Fibroblast of skin of scalp (primary cell): Measurements from ENCODE around the gene DMRT1.
"Not testable (repeated sequence)": the region's sequence is repeated elsewhere in the genome, so short reads cannot be mapped to it uniquely, and the experiment has no call there.

Experiments
- DNase-seq: peaks from one replicate; pipeline ENCODE4 v3.0.0-alpha.2; 2013

DMRT1 gene

DNA sequence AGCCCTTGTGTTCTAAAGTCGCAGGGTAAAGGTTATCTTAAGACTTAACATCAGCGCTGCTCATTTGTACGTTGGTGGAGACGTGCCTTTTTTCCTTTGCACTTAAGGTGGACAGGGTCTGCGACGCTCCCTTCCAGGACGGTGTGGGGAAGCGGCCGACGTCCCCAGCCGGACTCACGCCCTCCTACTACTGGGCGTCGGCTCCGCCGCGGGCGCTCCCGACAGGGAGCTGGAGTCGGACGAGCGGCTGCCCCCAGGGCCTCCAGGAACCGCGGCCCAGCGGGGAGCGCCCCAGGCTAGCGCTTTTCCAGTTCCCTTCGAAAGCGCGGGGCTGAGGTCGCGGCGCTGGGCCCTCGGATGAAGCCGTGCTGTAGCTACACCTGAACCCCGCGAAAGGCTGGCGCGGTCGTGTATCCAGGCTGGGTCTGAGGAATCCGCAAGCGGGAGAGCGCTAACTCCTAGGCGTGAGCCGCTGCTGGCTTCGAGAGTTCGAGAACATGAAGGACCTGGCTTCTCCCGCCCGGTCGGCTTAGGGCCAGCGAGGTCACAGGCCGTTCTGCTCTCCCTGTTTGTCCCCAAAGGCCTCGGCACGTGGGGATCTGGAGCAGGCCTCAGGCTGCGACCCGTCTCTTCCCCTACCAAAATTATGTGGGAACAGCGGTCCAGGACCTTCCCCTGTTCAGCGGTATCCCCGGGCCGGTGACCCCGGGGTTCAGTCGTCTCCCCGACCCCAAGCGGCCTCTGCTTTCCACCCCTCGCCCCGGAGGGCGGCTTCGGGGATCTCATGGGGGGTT is 131.2 kb downstream of the DMRT1 start:
- no peak for DNase-seq

DNA sequence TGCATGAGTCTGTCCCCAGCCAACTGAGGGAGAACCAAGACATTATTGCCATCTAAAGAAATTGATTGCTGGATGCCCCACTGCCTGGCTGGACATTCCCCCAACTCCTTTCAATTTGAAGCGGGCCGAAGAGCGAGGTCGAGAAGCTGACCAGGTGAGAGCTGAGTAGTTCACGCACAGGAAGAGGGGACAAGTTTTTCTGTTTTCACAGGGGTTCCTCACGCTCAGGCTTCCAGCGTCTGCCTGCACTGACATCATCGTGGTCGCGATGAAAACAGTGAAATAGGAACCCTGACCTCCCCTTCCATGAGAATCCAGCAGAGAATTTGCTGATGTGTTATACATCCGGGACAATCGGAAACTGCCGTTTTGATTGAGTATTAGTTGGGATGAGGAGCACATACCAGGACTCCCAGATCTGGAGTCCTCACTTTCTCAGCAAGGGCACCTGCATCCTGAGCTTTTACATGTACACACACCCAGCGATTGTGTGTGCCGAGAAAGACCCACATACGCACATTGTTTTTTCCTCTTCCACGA is 131.9 kb downstream of the DMRT1 start:
- no peak for DNase-seq

DNA sequence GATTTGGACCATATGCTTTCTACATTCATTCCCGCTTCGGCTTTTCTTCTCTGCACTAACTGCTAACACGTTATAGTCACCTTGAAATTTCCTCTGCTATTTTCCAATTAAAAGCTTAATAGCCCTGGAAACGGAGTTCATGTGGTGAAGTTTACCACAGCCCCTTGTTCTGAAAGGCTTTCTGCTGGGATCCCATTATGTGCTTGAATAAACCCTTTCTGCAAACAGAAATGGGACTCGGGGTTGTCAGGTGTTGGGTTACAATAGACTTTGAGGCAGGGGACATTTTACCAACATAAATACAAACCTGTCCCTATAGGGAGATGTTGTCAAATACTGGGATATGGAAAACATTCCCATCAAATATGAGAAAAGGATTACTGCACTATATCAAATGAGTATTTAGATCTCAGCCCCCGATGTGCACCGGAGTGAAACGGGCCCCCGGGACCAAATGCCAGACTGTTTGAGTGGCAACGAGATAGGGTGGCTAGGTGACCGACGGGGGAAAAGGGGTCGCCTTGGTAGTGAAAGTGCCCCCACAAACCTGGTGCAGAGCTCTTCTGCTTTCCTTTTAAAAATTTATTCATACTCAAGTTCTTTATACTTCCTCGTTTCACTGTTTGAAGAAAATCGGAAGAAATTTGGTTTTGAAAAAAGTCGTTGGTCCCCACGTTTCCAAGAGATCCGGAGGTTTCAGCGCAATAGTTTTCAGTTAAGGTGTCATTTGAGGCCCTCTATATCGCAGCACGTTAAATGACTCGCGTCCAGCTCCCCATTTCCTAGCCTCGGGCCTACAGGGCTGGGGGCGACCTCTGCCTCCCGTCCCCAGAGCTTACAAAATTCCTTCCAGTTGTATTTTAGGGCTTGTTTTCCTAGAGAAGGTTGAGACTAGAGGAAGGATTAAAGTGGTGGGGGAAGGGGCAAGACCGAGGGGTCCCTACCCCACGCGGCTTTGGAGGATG is 132.8 kb downstream of the DMRT1 start:
- DNase-seq: no peak

DNA sequence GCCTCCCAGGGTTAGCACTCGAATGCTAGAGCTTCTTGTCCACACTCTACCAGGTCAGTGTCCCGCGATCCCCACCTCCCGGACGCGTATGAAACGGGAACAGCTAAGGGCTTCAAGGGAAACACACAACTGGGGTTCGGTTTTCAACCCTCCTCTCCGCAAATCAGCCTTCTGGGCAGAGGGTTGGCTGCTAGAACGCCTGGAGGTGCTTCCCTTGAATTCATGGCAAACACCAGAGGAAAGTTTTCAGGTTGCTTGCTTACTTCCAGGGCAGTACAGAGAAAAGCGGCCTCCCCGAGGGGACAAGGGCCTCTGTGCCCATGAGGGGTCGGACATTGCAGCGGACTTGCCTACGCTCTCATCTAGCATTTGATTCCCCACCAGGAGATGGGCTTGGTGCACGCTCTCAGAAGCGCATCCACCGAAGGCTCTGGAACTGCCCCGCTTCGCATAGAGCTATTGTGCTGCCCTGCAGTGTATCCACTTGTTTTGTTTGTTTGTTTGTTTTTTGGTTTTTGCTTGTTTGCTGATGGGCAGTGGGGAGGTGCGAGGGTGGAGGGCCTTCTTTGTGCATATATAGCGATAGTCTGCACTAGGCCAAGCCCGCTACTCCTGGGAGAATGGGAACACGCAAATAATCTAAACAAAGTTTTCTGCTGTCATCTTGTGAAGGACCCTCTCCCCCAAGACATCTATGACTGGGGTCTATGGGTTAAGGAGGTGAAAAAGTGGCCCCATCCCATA is 133.7 kb downstream of the DMRT1 start:
- no peak for DNase-seq

DNA sequence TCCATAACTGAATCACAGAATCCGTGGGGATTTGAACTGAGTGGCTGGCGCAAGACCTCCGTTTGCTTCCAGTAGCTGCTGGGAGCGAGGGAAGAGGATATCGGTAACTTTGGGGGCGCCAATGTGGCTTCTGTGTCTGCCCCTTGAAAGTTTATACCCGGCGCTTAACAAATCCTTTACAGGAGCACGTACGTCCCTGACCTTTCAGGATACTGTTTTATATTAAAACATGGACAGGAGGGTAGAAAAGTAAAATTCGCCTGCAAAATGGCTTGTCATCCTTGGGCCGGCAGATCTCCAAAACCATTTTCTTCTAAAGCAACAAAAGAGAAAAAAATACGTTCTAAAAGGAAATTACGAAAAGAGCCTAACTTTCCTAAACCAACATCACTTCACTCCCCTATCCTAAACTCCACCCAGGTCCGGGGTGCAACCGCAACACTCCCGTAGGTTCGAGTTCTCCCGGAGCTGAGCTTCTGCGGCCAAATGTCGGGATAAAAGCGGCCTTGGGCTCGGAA is 134.3 kb downstream of the DMRT1 start:
- DNase-seq: no peak

DNA sequence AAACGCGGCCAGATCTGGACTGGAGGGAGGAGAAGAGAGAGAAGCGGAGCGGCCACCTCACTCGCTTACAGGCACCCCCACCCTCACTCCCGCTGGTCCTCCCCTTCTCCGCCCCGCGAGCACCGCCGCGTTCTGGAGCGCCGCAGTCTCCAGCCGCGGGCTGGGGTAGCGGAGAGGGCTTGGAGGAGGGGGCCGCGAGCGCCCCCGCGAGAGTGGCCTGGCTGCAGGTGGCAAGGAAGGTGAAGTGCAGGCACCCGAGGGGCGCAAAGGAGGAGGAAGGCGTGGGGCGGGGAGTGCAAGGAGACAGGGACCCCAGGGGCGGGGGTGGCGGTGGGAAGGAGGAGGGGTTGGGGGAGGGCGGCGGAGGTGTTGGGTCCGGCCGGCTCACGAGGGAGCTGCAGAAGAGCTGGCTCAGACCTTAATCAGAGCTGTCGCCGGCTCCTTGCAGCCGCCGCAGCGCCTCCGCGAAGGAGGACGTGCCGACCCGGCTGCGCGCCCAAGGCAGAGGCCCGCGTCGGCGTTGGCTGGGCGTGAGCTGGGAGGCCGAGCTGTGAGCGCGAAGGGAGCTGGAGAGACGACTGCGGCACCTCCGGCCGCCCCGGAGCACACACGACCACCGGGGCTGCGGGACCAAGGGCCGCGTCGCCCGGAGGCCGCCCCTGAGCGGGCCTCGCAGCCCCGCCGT is 134.9 kb downstream of the DMRT1 start, which contains the start of gene DMRT3:
Gene DMRT3, plus strand, starts transcription at position 398 of the 685 bp plus-strand sequence. CDS start 347 bp downstream, outside the sequence.
- DNase-seq: no peak

DNA sequence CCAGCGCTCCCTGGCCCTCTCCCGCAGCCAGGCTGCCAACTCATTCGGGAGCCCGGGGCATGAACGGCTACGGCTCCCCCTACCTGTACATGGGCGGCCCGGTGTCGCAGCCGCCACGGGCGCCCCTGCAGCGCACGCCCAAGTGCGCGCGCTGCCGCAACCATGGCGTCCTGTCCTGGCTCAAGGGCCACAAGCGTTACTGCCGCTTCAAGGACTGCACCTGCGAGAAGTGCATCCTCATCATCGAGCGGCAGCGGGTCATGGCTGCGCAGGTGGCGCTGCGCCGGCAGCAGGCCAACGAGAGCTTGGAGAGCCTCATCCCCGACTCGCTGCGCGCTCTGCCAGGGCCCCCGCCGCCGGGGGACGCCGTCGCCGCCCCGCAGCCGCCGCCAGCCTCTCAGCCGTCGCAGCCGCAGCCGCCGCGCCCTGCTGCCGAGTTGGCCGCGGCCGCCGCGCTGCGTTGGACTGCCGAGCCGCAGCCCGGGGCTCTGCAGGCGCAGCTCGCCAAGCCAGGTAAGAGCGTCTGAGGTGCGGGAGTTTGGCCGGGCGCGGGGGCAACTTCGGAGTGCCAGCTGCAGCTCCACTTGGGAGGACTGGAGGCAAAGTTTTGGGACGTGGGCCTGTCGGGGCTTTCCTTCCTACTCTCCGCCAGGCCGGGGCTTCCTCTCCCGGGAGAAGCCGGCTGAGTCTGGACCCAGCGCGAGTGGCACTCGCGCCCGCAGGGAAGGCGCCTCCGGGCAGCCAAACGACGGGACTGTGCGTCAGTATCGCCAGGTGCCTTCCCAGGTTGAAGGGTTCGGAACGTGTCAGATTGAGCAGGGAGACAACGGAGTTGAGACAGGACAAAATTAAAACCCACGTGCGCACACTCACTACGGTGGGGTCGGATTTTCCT is 135.7 kb downstream of the DMRT1 start:
- no peak for DNase-seq

DNA sequence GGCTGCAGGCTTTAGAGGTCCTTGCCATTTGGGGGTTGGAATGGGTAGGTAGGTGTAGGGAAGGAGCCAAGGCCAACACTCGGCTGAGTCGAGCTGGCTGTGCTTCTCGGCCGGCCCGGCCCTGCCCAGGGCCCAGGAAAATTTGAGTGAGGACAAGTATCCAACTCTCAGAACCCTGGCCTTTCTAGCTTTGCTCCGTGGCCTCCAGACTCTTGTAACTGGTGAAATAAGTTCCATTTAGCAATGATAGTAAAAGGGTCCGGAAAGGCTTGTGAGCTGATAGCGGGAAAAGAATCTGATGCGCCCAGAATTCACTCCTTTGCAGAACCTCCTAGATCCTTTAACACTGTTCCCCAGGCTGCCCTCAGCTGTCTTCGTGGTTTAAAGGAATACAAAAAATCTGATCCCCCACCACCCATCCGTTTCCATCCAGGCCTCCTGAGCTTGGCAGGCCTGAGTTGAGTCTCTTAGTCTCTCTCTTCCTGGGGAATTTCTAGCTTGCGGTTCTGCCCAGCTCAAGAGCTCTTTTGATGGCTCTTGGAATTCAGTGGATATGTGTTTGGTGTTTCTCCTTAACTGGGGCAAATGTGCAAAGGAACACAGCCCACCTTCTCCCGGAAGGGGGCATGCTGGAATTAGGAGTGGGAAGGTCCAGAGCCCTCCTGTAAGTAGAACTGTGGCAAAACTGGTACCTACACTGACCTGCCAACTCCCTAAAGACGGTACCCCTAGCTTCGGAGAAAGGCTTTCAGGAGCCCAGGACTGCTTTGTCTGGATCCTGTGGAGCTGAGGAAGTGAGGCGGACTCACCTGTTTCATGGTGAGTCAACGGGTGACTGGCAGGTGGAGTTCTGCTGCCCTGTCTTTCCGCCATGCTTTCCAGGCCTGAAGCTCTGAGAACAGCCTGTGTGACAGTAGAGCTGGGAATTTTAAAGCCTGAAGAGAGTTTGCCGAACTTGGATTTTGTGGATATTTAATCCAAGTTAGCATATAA is 136.6 kb downstream of the DMRT1 start:
- no peak for DNase-seq

DNA sequence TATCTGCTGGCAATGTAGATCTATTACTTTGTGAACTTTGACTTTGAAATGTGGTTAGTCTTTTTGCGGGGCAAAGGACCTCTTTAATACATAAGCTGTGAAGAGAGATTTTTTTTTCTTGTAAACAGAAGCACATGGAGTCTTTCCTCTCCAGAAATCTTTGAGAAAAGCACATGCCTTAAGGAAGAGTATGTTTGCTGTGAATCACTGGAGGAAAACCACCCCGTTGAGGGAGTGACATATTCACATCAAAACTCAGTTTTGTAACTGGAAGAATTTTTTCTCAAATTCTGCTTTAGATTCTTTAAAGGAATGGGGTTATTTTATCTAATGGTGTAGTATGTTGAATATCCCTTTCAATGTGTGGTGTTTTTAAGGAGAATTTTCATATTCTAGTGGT is 138.5 kb downstream of the DMRT1 start:
- DNase-seq: no peak

DNA sequence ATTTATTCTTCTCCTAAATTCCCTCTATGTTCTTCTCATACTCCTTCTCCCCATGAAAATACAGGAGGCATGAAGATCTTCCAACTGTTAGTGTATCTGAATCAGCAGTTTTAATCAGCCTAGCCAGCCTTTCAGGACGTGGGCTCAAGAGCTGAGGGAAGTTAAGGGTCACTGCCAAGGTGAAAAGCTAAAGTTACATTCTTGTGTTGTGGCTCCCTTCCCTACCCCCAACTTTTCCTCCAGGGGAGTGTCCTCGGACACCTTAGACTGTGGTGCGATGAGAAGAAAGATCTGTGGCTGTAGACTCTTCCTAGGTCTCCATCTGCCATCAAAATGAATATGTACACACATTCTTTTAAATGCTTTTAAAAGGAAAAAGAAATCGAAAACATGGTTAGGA is 139.1 kb downstream of the DMRT1 start:
- no peak for DNase-seq

DNA sequence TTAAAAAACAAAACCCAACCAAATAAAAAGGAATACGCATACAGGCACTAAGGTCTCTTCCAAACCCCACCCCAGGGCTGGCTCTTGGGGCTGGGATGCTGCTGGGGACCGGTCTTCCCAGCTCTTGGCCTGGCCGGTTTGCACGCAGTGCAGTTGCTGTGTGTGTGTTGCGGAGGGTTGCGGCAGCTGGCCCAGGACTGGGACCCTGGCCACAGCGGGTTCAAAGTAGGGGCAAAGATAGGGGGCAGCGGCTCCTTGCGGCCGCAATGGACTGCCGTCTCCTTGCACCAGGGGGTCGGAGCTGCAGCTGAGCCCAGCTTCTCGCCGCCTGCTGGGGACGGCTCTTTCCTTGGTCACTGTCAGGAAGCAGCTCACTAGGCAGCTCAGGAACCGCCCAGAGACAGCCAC is 140.0 kb downstream of the DMRT1 start:
- DNase-seq: no peak

DNA sequence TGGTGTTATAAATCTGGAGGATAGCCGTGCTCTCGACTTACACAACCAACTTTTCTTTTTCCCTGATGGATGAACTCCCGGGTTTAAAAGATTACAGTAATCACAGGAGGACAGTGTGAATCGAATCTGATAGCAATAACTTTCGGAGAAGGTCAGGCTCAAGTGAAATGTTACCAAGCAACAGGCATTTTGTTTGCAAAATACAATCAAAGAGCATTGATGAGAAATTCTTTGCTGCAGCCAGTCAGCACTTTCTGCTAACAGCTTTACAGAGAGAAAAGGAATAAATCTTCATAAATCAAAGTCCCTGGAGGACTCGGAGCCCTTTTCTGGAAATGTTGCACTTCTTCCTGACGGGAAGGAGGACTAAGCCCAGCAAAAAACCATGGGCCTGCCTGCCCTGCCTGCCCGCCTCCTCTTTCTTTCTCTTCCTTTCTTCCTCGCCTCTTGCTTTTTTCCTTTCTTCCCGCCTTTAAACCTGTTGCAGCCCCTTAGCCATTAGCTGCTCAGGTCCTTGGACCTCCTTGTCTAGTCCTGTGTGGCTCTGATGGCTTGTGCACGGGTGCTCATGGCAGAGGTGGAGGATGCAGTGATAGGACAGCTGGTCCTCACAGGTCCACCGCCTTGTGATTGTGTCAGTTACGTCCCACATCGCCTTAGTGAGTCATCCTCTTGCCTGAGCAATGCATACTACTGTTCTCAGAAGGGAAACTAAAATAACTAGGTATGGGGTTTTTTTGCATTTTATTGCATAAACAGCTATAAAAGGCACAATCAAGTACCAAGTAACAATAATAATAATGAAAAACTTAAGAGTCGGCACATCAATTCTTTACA is 141.1 kb downstream of the DMRT1 start:
- no peak for DNase-seq

DNA sequence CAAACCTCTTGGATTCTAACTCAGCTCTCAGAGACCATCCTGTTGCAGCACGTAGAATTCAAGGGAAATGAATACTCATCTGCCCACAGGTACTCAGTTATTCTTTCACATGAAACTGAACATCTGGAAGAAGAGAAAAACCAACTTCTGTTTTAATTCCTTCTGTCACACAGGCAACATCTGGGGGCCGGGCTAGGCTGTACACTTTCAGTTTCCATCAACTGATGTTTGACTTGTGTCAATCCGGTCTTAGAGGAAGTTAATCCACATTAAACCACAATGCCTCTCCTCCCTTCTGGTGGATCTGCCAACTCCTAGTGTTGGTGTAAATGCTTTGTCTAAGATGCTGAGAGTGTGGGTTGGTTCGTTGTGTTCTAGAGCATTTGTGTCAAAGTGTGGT is 152.5 kb downstream of the DMRT1 start:
- DNase-seq: no peak

DNA sequence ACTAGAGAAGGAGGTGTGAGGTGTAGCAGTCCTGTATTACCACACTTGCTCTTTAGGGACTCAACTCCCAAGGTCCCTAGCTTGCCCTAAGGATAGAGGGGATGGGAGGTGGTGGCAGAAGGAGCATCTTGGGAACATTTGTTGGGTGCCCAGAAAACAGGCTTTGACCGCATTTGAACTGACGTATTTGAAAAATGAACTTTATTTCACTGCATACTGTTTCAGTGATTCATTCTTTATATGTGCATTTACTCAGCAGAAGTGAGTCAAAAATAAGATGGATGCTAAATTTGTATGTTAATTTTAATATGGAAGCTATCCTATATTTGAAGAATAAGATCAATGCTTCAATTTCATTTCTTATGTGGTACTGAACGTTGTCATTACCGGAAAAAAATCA is 153.7 kb downstream of the DMRT1 start:
- DNase-seq: peak; percentile 31

DNA sequence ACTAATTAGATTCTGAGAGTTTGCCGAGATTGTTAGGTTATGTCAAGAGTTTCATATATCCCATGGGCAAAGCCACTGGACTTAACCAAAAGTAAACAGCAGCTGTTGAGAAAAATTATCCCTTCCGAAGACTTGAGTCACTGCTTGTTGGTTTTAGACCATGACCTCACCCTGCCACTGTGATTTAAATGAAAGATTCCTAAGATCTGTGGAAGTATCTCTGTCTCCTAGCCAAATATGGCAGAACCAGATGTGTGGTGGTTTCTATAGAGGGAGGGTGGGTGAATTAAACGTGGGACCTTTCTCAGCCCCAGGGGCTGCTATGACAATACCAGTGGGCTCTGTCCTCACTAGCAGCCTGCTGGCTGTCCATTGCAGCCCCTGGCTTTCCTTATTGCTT is 154.3 kb downstream of the DMRT1 start:
- DNase-seq: peak; percentile 83

DNA sequence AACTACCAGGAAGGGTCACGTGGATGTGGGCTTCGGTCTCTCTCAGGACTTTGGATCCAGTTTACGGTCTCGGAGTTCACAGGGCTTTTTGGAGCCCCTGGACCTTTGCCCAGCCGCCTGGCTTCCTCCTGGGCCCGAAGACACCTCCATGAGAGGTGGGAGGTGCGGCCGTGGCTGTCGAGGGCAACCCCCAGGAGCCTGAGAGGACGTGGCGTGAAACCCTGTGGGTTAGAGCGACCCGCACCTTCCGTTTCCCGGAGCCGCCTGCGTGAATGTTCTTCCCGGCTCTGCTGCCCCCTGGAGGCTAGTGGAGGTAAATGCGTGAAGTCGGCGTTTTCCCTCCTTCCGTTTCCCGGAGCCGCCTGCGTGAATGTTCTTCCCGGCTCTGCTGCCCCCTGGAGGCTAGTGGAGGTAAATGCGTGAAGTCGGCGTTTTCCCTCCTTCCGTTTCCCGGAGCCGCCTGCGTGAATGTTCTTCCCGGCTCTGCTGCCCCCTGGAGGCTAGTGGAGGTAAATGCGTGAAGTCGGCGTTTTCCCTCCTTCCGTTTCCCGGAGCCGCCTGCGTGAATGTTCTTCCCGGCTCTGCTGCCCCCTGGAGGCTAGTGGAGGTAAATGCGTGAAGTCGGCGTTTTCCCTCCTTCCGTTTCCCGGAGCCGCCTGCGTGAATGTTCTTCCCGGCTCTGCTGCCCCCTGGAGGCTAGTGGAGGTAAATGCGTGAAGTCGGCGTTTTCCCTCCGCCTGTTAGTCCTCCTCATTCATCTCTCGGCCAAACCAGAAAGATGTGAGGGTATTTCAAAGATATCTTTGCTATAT is 157.0 kb downstream of the DMRT1 start:
- DNase-seq: not testable (repeated sequence)

DNA sequence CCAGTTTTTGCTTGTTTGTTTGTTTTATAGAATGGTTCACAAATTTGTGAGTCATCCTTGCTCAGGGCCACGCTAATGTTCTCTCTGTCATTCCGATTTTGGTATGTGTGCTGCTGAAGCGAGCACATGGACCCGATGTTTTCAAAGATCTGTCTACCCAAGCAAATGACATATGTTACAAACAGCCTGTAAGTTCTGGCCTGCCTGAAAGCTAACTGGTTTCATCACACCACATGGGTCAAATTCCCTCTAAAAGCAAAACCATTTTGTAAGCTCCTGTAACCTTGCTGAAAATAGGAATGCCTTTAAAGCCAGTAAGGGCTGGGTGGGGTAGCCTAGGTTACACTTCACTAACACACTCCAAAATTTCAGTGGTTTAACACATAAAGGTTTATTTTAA is 160.3 kb downstream of the DMRT1 start:
- DNase-seq: peak; percentile 11
